Measurements from ENCODE around the gene IQCE.
A peak's percentile ranks its signal among the peaks of the same experiment; 100 is the strongest.

IQCE gene

DNA sequence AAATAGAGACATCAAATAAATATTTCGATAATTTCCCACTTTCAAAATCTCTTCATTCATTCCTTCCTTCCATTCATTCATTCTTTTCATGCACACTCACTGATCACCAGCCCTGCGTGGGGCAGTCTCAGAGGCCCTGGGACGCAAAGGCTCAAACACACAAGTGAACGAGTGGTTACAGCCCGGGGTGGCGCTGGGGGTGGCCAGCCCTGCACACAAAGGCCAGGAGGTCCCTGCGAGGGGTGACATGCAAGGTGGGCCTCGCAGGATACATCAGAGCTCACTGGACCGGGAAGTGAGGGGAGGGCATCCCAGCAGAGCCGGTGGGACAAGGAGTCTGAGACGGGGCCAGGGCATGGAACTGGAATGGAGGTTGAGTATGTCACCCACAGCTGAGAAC is 43.1 kb downstream of the IQCE start:
- Histone ChIP-seq H3K4me3 (no peak overlapping the region), H3K27ac (no peak overlapping the region), H3K9me3 (replicated peaks in 1 of 11) (no peaks in the 10 kb centered on the region), H3K4me2 (peak overlapping the region; percentile 69 to 98 (median 88)), H3K27me3 (peaks cover 0 to 5% (median 0%) of the 10 kb centered on the region in 11 experiments; a peak in 1 of 22 replicates), H3K36me3 (peaks cover 7 to 46% (median 25%) of the 10 kb centered on the region in 11 experiments), H3K4me1 (peaks cover 57 to 81% (median 74%) of the 10 kb centered on the region in 10 experiments), H4K20me1 (peaks cover 0 to 13% (median 0%) of the 10 kb centered on the region in 11 experiments; a peak in 6 of 22 replicates), H3K9ac (0 out of 22 replicates have a peak overlapping the region, but pooled peaks of 1 of the 11 experiments have one; percentile 30)
- no peak for TF ChIP-seq Cebpa-rat (IDR thresholded peaks at IDR 0.05)

DNA sequence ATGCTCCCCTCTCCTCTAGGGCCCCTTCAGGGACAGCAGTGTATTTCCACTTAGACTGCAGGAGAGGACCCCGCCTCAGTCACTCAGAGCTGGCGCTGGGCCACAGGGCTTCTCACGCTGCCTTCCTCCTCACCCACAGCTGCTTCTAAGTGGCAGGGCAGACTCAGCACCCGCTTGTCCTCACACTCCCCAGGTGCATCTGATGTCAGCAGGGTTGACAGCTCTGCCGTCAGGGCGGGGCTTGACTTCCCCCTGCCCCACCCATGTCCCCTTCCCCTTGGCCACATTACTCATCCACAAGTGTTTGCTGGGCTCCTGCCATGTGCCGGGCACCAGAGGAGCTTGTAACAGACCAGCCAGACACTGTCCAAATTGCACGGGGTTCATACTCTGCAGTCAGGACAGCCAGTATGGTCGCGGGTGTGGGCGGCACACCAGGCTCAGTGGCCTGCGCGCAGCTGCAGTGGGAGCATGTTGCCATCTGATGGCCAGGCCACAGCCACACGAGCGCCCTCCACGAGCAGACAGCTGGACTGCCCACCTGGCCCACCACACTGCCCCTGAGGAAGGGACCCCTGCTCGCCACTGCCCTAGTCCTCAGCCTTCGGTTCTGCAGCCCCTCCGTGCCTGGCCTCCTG is 43.7 kb downstream of the IQCE start:
- Histone ChIP-seq H3K9me3 (replicated peaks in 1 of 11) (no peaks in the 10 kb centered on the region), H3K36me3 (peaks cover 7 to 40% (median 20%) of the 10 kb centered on the region in 11 experiments), H3K4me3 (no peak overlapping the region), H3K27me3 (no peaks in the 10 kb centered on the region), H4K20me1 (peaks cover 0 to 13% (median 0%) of the 10 kb centered on the region in 11 experiments; a peak in 6 of 22 replicates), H3K9ac (peak overlapping the region in 2 of 11 experiments; percentile 30 to 46; a peak in 1 of 22 replicates), H3K4me1 (peaks cover 63 to 81% (median 75%) of the 10 kb centered on the region in 10 experiments), H3K4me2 (peak overlapping the region; percentile 69 to 98 (median 88)), H3K27ac (peak overlapping the region in 2 of 11 experiments; percentile 7 to 34; a peak in 1 of 22 replicates)
- TF ChIP-seq Cebpa-rat (IDR thresholded peaks at IDR 0.05), result no peak

DNA sequence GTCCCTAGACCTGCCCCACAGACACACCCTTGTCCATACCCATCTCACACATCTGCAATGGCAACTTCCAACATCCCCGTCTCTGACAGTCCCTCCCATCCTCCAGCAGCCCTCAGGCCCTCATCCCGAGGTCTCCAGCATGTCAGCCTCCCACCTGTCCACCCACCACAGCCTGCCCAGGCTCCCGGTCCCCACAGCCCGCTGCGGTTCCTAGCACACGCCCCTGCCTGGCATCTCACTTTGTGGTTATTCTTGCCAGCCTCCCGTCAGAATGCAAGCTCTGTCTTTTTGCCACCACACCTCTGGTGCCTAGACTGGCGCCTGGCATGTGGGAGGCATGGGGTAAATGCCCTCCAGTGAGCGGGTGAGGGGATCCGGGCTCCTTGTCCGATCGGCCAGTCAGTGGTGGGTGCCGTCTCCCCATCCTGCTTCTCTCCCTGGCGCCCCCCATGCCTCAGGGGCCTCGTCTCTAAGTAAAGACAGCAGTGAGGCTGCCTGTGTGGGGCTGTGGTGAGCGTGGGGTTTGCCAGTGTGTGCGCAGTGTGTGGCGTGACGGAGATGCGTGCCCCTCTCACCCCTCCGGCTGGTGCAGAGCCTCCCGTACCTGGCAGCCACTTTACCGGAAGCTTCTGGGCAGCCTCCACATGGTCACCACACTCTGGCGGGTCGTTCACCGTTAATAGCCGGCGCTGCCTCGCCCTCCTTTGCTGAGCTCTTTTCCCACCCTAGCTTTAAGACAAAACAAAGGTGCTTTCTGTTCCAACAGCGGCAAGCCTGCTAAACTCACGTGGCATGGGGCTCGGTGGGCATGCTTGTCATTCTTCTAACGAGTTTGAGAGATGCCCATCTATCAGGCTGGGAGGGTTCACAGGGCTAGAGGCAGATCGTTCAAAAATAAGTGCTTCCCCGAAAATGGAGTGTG is 44.5 kb downstream of the IQCE start:
- H3K27ac ChIP-seq, result peak overlapping the region in 2 of 11 experiments; percentile 7 to 34; a peak in 1 of 22 replicates
- peak overlapping the region; percentile 69 to 98 (median 88) for H3K4me2 ChIP-seq
- H3K9me3 ChIP-seq (replicated peaks in 1 of 11), result no peaks in the 10 kb centered on the region
- H3K4me1 ChIP-seq, result peaks cover 71 to 88% (median 83%) of the 10 kb centered on the region in 10 experiments
- H3K27me3 ChIP-seq, result no peaks in the 10 kb centered on the region
- H4K20me1 ChIP-seq, result peaks cover 0 to 13% (median 0%) of the 10 kb centered on the region in 11 experiments; a peak in 6 of 22 replicates
- H3K4me3 ChIP-seq, result no peak overlapping the region
- H3K9ac ChIP-seq, result 0 out of 22 replicates have a peak overlapping the region, but pooled peaks of 1 of the 11 experiments have one; percentile 46
- peaks cover 5 to 32% (median 13%) of the 10 kb centered on the region in 11 experiments for H3K36me3 ChIP-seq
- no peak for TF ChIP-seq Cebpa-rat (IDR thresholded peaks at IDR 0.05)

DNA sequence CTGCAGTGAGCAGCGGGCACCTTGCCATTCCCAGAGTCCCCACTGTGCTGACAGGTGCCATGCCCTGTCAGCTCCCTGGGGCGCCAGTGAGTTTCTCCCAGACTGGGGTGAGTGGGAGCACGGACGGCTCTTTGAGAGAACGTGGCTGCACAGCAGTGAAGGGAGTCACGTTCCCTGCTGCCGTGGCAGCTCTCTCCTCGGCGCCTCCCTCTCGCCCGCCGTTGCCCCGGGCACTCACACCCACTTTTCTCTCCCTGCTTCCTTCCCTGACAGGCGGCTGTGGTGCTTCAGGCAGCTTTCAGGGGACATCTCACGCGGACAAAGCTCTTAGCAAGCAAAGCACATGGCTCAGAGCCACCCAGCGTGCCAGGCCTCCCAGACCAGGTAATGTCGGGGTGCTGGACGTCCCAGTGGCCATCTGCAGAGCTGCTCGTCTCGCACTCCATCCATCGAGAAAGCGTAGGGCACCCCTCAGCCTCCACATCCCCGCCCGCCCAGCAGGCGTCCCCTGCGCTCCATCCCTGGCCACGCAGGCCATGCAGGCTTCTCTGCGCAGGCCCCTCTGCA is 45.9 kb downstream of the IQCE start:
- peaks cover 0 to 18% (median 0%) of the 10 kb centered on the region in 11 experiments; a peak in 5 of 22 replicates for H3K36me3 ChIP-seq
- peak overlapping the region; percentile 90 to 99 (median 95) for H3K4me2 ChIP-seq
- peak overlapping the region in 3 of 11 experiments; percentile 14 to 21 (median 15); a peak in 3 of 22 replicates for H3K9ac ChIP-seq
- no peaks in the 10 kb centered on the region for H3K9me3 ChIP-seq (replicated peaks in 1 of 11)
- TF ChIP-seq Cebpa-rat (IDR thresholded peaks at IDR 0.05), result no peak
- no peak overlapping the region for H3K4me3 ChIP-seq
- no peaks in the 10 kb centered on the region for H3K27me3 ChIP-seq
- peak overlapping the region in 1 of 11 experiments; percentile 80; a peak in 2 of 22 replicates for H3K27ac ChIP-seq
- peaks cover 0 to 13% (median 0%) of the 10 kb centered on the region in 11 experiments; a peak in 6 of 22 replicates for H4K20me1 ChIP-seq
- H3K4me1 ChIP-seq, result peaks cover 81 to 100% (median 97%) of the 10 kb centered on the region in 10 experiments

DNA sequence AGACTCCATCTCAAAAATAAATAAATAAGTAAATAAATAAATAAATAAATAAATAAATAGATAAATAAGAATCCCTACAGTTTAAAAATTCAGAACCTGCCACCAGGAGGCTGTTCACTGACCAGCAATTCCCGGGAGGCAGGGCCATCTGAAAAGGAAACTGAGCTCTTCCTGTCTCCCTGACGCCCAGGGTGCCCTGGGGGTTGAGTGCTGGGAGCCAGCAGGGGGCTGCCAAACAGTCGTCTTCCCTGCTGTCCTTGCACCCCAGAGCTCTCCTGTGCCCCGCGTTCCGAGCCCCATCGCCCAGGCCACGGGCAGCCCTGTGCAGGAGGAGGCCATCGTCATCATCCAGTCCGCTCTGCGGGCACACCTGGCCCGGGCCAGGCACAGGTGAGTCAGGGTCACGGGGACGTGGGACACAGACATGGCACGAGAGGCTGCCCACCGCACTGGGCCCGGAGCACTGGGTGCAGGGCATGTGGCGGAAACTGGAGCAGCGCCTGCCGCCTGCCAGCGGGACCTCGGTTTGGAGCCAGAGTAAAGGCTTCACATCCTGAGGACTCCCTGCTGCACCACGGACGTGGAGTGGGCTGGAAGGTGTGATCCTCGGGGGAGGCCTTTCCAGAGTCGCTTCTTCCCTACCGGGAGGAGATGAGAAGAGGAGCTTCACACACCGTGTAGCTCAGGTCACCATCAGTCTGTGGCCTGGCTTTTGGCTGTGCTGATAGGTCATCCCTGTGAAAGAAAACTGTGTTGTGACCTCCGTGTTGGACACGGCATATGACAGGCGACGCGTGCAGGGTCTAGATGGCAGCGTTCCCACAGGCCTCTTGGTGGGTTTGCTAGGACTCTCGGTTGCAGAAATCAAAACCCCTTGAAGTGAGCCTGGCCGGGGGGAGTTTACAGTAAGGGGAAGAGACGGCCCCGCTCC is 47.1 kb downstream of the IQCE start:
- Histone ChIP-seq H3K4me3 (peak overlapping the region; percentile 39 to 57 (median 50)), H3K36me3 (peaks cover 0 to 9% (median 0%) of the 10 kb centered on the region in 11 experiments; a peak in 3 of 22 replicates), H3K9ac (peak overlapping the region; percentile 61 to 78 (median 74); a peak in 21 of 22 replicates), H3K27me3 (no peaks in the 10 kb centered on the region), H3K27ac (peak overlapping the region; percentile 58 to 93 (median 81); a peak in 20 of 22 replicates), H3K4me1 (peaks cover 82 to 100% (median 97%) of the 10 kb centered on the region in 10 experiments), H4K20me1 (peaks cover 0 to 13% (median 0%) of the 10 kb centered on the region in 11 experiments; a peak in 6 of 22 replicates), H3K4me2 (peak overlapping the region; percentile 90 to 99 (median 95)), H3K9me3 (replicated peaks in 1 of 11) (no peaks in the 10 kb centered on the region)
- no peak for TF ChIP-seq Cebpa-rat (IDR thresholded peaks at IDR 0.05)

DNA sequence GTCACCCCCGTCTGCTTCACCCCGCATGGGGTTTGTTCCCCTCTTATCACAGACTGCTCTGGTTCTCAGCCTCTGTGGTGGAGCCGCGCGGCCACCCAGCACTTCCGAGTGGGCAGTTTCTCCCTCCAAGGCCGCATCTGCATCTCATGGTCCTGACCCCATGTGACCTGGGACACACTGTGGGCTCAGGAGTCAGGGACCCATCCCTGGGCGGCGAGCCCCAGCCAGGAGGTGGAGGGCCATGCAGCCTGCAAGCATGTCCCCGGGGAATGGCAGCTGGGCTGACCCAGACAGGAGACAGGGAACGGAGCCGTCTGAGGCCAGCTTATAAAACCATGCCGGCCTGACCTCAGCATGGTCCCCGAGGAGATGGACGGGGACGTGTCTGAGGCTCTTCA is 47.8 kb downstream of the IQCE start:
- Histone ChIP-seq H3K27ac (peak overlapping the region; percentile 58 to 93 (median 81); a peak in 20 of 22 replicates), H3K27me3 (no peaks in the 10 kb centered on the region), H4K20me1 (peaks cover 0 to 13% (median 0%) of the 10 kb centered on the region in 11 experiments; a peak in 5 of 22 replicates), H3K9ac (peak overlapping the region; percentile 61 to 78 (median 74)), H3K4me3 (peak overlapping the region; percentile 39 to 57 (median 50); a peak in 19 of 20 replicates), H3K36me3 (peaks cover 0 to 5% (median 0%) of the 10 kb centered on the region in 11 experiments; a peak in 1 of 22 replicates), H3K4me2 (peak overlapping the region; percentile 90 to 99 (median 95)), H3K9me3 (replicated peaks in 1 of 11) (no peaks in the 10 kb centered on the region), H3K4me1 (peaks cover 89 to 100% (median 98%) of the 10 kb centered on the region in 10 experiments)
- no peak for TF ChIP-seq Cebpa-rat (IDR thresholded peaks at IDR 0.05)

DNA sequence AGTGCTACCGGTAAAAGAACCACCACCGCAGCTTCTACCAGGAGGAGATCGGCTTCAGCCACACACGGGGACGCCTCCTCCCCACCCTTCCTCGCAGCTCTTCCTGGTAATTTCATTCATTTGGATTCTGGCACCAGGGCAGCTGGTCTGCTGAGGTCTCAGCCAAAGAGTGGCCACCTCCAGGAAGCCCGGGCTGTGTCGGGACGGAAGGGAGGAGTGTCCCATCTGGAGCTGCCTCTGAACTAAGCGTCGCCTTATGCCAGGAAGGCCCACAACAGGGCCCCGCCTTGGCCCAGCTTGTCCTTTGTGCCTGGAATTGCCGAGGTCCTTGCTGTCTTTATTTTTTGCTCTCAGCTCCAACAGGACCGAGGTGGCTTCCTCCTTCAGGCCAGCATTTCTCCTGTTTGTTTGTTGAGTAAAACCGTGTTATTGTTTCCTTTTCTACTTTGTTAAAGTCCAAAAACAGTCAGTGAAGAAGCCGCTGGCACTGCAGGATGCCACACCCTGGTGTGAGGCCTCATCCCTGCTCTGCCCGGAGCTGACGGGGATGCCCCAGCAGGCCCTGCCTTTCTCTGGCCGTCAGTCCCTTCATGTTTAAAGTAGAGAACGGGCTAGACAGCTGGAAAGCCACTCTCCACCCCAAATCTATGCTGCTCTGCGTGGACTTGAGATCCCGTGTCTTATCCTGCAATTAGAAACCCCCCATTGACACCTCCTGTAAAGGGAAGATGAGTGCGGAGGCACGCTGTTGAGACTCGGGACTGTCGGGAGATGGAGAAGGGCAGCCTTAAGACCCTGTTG is 48.5 kb downstream of the IQCE start:
- Histone ChIP-seq H3K4me3 (peak overlapping the region in 9 of 10 experiments; percentile 39 to 57 (median 50); a peak in 15 of 20 replicates), H3K9ac (peak overlapping the region; percentile 61 to 78 (median 74)), H3K4me2 (peak overlapping the region; percentile 90 to 99 (median 95)), H4K20me1 (peaks cover 0 to 7% (median 0%) of the 10 kb centered on the region in 11 experiments; a peak in 4 of 22 replicates), H3K36me3 (no peaks in the 10 kb centered on the region), H3K27ac (peak overlapping the region; percentile 58 to 93 (median 81)), H3K9me3 (replicated peaks in 1 of 11) (no peaks in the 10 kb centered on the region), H3K27me3 (no peaks in the 10 kb centered on the region), H3K4me1 (peaks cover 91 to 100% (median 99%) of the 10 kb centered on the region in 10 experiments)
- TF ChIP-seq Cebpa-rat (IDR thresholded peaks at IDR 0.05), result no peak

Measured in BLaER1 treated with 17β-estradiol and CSF1 and Interleukin-3, amounts not matched to agents 10 nM and 100 nM (cell line).